ENCODE measurements around the gene RAD18.

DNA sequence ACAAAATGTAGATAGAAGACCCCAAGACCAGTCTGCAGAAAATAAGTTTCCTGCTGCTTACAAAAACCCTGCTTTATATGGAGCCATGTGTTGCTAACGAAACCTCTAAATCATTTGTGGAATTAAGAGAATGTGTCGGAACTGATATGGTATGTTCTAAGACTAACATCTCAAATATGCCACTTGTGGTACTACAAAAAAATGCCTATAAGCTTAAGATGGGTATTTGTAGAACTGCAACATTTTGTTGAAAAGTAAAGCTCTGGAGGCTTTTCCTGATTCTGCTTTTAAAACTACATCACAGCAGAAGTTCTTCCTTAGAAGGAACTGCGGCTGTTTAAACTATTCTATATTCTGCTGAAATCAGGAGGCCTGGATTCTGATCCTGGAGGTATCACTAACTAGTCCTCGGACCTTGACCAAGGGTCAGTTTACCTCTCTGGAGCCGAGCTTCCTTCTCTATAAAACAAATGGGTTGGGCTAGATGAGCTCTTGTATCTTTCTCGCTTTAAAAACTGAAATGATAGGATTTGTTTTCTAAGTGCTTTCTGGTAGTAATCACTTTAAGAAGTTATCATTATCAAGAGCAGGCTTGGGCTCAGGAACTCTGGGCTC lies 74.9 kb downstream of the RAD18 start:
- TF ChIP-seq POLR2A (conservative IDR thresholded peaks at IDR 0.05) (no peak), TGIF2 (CRISPR knock-in tag; IDR thresholded peaks at IDR 0.05) (no peak)
- TF ChIP-seq, protein P1, sequence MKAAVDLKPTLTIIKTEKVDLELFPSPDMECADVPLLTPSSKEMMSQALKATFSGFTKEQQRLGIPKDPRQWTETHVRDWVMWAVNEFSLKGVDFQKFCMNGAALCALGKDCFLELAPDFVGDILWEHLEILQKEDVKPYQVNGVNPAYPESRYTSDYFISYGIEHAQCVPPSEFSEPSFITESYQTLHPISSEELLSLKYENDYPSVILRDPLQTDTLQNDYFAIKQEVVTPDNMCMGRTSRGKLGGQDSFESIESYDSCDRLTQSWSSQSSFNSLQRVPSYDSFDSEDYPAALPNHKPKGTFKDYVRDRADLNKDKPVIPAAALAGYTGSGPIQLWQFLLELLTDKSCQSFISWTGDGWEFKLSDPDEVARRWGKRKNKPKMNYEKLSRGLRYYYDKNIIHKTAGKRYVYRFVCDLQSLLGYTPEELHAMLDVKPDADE (conservative IDR thresholded peaks at IDR 0.05; ENCODE audit: control insufficient read depth, low read depth, low read length): no peak
